ENCODE measurements around the gene KLHL15.
"Not testable (repeated sequence)": the region's sequence is repeated elsewhere in the genome, so short reads cannot be mapped to it uniquely, and the experiment has no call there.

The KLHL15 gene

GRCh38 chrX:24017674-24018073 is 9.3 kb downstream of the KLHL15 start:
- DNase-seq, result peak; percentile 47

- DNase-seq, result peak; percentile 60
Observed at GRCh38 chrX:24014388-24015018, 12.5 kb downstream of the KLHL15 start.

- DNase-seq, result no peak
Observed at GRCh38 chrX:24012266-24012665, 14.7 kb downstream of the KLHL15 start.

GRCh38 chrX:24005867-24006266 is 21.1 kb downstream of the KLHL15 start:
- DNase-seq, result no peak

- DNase-seq, result no peak
Observed at GRCh38 chrX:24005028-24005427, 22.0 kb downstream of the KLHL15 start.

GRCh38 chrX:24002792-24003191 is 24.2 kb downstream of the KLHL15 start:
- DNase-seq, result no peak

GRCh38 chrX:24002167-24002566 is 24.8 kb downstream of the KLHL15 start:
- DNase-seq, result no peak

- DNase-seq, result no peak
Observed at GRCh38 chrX:23999671-24000070, 27.3 kb downstream of the KLHL15 start.

GRCh38 chrX:23993012-23993633 is 33.9 kb downstream of the KLHL15 start:
- DNase-seq, result no peak

- DNase-seq, result no peak
Observed at GRCh38 chrX:23992431-23992830, 34.6 kb downstream of the KLHL15 start.

GRCh38 chrX:23990455-23990854 is 36.5 kb downstream of the KLHL15 start:
- DNase-seq, result no peak

GRCh38 chrX:23989689-23990088 is 37.3 kb downstream of the KLHL15 start:
- no peak for DNase-seq

GRCh38 chrX:23982891-23983290 is 44.1 kb downstream of the KLHL15 start:
- DNase-seq, result no peak

- no peak for DNase-seq
Observed at GRCh38 chrX:23981711-23982110, 45.3 kb downstream of the KLHL15 start.

- DNase-seq, result no peak
Observed at GRCh38 chrX:23981222-23981621, 45.8 kb downstream of the KLHL15 start.

GRCh38 chrX:23980011-23980441 is 47.0 kb downstream of the KLHL15 start:
- DNase-seq, result no peak

- no peak for DNase-seq
Observed at GRCh38 chrX:23978491-23978890, 48.5 kb downstream of the KLHL15 start.

GRCh38 chrX:23965630-23966029 is 61.4 kb downstream of the KLHL15 start:
- not testable (repeated sequence) for DNase-seq

- no peak for DNase-seq
Observed at GRCh38 chrX:23964191-23964590, 62.8 kb downstream of the KLHL15 start.

GRCh38 chrX:23959781-23960180 is 67.2 kb downstream of the KLHL15 start:
- no peak for DNase-seq

- no peak for DNase-seq
Observed at GRCh38 chrX:23954396-23954795, 72.6 kb downstream of the KLHL15 start.

GRCh38 chrX:23953908-23954269 is 73.1 kb downstream of the KLHL15 start:
- no peak for DNase-seq

- DNase-seq, result peak; percentile 73
Observed at GRCh38 chrX:23952984-23953907, 73.7 kb downstream of the KLHL15 start.

GRCh38 chrX:23952391-23952790 is 74.6 kb downstream of the KLHL15 start:
- no peak for DNase-seq

Measured in activated CD8-positive, alpha-beta memory T cell treated with anti-CD3 and anti-CD28 coated beads for 24 hours (primary cell).